Activated CD4-positive, alpha-beta T cell treated with anti-CD3 and anti-CD28 coated beads, Interleukin-2, amount 50 U/mL, for 1 hour (primary cell): ENCODE measurements around the gene PARP15.
"Not testable (repeated sequence)": the region's sequence is repeated elsewhere in the genome, so short reads cannot be mapped to it uniquely, and the experiment has no call there.

Experiments used
- DNase-seq: peaks from one replicate; pipeline ENCODE4 v3.0.0-alpha.2; 2020

The PARP15 gene

GRCh38 chr3:122577409-122578031 is at the start of gene PARP15:
TSS of gene PARP15 (plus strand) at chr3:122577650. CDS start at chr3:122577668, 18 bp downstream.
- DNase-seq: peak; percentile 37

GRCh38 chr3:122530164-122530563 is 47.3 kb upstream of the PARP15 start:
- no peak for DNase-seq

GRCh38 chr3:122533480-122533879 is 44.0 kb upstream of the PARP15 start:
- no peak for DNase-seq

GRCh38 chr3:122533931-122534334 is 43.5 kb upstream of the PARP15 start:
- DNase-seq: no peak

GRCh38 chr3:122535964-122536631 is 41.4 kb upstream of the PARP15 start:
- DNase-seq: no peak

- no peak for DNase-seq
Measured at GRCh38 chr3:122536632-122537001, 40.8 kb upstream of the PARP15 start.

GRCh38 chr3:122538956-122539490 is 38.4 kb upstream of the PARP15 start:
- DNase-seq: no peak

- DNase-seq: no peak
Measured at GRCh38 chr3:122546151-122546550, 31.3 kb upstream of the PARP15 start.

- DNase-seq: no peak
Measured at GRCh38 chr3:122548076-122548475, 29.4 kb upstream of the PARP15 start.

GRCh38 chr3:122548619-122549018 is 28.8 kb upstream of the PARP15 start:
- no peak for DNase-seq

- DNase-seq: no peak
Measured at GRCh38 chr3:122553171-122553570, 24.3 kb upstream of the PARP15 start.

- DNase-seq: no peak
Measured at GRCh38 chr3:122555275-122556071, 22.0 kb upstream of the PARP15 start.

GRCh38 chr3:122557356-122557755 is 20.1 kb upstream of the PARP15 start:
- no peak for DNase-seq

- no peak for DNase-seq
Measured at GRCh38 chr3:122558605-122559004, 18.8 kb upstream of the PARP15 start.

GRCh38 chr3:122559906-122560305 is 17.5 kb upstream of the PARP15 start:
- no peak for DNase-seq

- peak; percentile 53 for DNase-seq
Measured at GRCh38 chr3:122560680-122561079, 16.8 kb upstream of the PARP15 start.

- DNase-seq: no peak
Measured at GRCh38 chr3:122562923-122563716, 14.3 kb upstream of the PARP15 start.

GRCh38 chr3:122563717-122564025 is 13.8 kb upstream of the PARP15 start:
- no peak for DNase-seq

GRCh38 chr3:122564155-122564912 is 13.1 kb upstream of the PARP15 start, which contains the start of the genes DTX3L and PARP9:
TSS of gene DTX3L (plus strand) at chr3:122564338. CDS start at chr3:122564427, 89 bp downstream.
TSS of gene PARP9 (minus strand) at chr3:122564300. CDS start at chr3:122559620, 4,680 bp downstream.
- DNase-seq: peak; percentile 66

- not testable (repeated sequence) for DNase-seq
Measured at GRCh38 chr3:122568131-122568530, 9.3 kb upstream of the PARP15 start.

GRCh38 chr3:122568755-122569154 is 8.7 kb upstream of the PARP15 start:
- DNase-seq: no peak

GRCh38 chr3:122572940-122573412 is 4.5 kb upstream of the PARP15 start:
- DNase-seq: no peak
